ENCODE measurements around the gene MDP1. TPM values are rescaled to one million over a fixed set of nuclear protein-coding genes. Genes with fewer than 3 reads are reported as not detected.

MDP1 gene
- 16.2 and 17.7 TPM in 2 replicates for total RNA-seq

GRCh38 chr14:24215495-24216344, at the start of gene MDP1:
Gene MDP1 (minus strand): TSS chr14:24216066. CDS start chr14:24215955, 111 bp downstream.

GRCh38 chr14:24262821-24263733, 47.2 kb upstream of the MDP1 start, which contains the start of gene TGM1:
Gene TGM1 (minus strand): TSS chr14:24263177. CDS start chr14:24262352, 825 bp downstream.

GRCh38 chr14:24232645-24233537, 17.0 kb upstream of the MDP1 start, which contains the start of gene GMPR2:
Gene GMPR2 (plus strand): TSS chr14:24232929. CDS start chr14:24233254, 325 bp downstream.

GRCh38 chr14:24232121-24232644, 16.3 kb upstream of the MDP1 start, which contains the start of gene NEDD8:
Gene NEDD8 (minus strand): TSS chr14:24232367. CDS start chr14:24232267, 100 bp downstream.

GRCh38 chr14:24212924-24213865, 2.7 kb downstream of the MDP1 start, which contains the start of gene CHMP4A:
Gene CHMP4A (minus strand): TSS chr14:24213488. CDS start chr14:24213439, 49 bp downstream.

GRCh38 chr14:24195186-24196070, 20.4 kb downstream of the MDP1 start, which contains the start of gene TM9SF1:
Gene TM9SF1 (minus strand): TSS chr14:24195441. CDS start chr14:24195019, 422 bp downstream.

GRCh38 chr14:24188251-24189058, 27.4 kb downstream of the MDP1 start, which contains the start of gene IPO4:
Gene IPO4 (minus strand): TSS chr14:24188816. CDS start chr14:24188787, 29 bp downstream.

GRCh38 chr14:24171422-24172260, 44.2 kb downstream of the MDP1 start, which contains the start of gene REC8:
Gene REC8 (plus strand): TSS chr14:24172080. CDS start chr14:24172553, 473 bp downstream.

Other genes starting within 250 kb of the MDP1 start
- gene DHRS4L2, start 227.1 kb downstream of the MDP1 start, total RNA-seq = 13.9 and 16.8 TPM in 2 replicates
- under 0.01 TPM in 2 replicates for gene CARMIL3, start 164.1 kb downstream of the MDP1 start, total RNA-seq
- not detected in 2 replicates for gene CPNE6, start 144.5 kb downstream of the MDP1 start, total RNA-seq
- gene PCK2, start 121.8 kb downstream of the MDP1 start, total RNA-seq = 20.1 and 38.3 TPM in 2 replicates
- gene DCAF11, start 101.3 kb downstream of the MDP1 start, total RNA-seq = 50.9 and 53.0 TPM in 2 replicates
- 0.28 and 0.46 TPM in 2 replicates for gene NRL, start 101.1 kb downstream of the MDP1 start, total RNA-seq
- under 0.01 TPM in 1 of 2 replicates, not detected in the other for gene FITM1, start 85.4 kb downstream of the MDP1 start, total RNA-seq
- gene PSME1, start 79.9 kb downstream of the MDP1 start, total RNA-seq = 104 and 134 TPM in 2 replicates
- 17.4 and 17.8 TPM in 2 replicates for gene EMC9, start 74.5 kb downstream of the MDP1 start, total RNA-seq
- gene PSME2, start 69.5 kb downstream of the MDP1 start, total RNA-seq = 83.8 and 104 TPM in 2 replicates
- gene RNF31, start 68.6 kb downstream of the MDP1 start, total RNA-seq = 25.0 and 32.0 TPM in 2 replicates
- 65.7 and 69.2 TPM in 2 replicates for gene IRF9, start 54.8 kb downstream of the MDP1 start, total RNA-seq
- 0.85 and 1.2 TPM in 2 replicates for gene REC8, start 44.0 kb downstream of the MDP1 start, total RNA-seq
- gene IPO4, start 27.2 kb downstream of the MDP1 start, total RNA-seq = 27.4 and 27.8 TPM in 2 replicates
- 50.9 and 58.4 TPM in 2 replicates for gene TM9SF1, start 20.6 kb downstream of the MDP1 start, total RNA-seq
- 0.14 and 0.28 TPM in 2 replicates for gene TSSK4, start 10.4 kb downstream of the MDP1 start, total RNA-seq
- gene CHMP4A, start 2.6 kb downstream of the MDP1 start, total RNA-seq = 19.7 and 20.3 TPM in 2 replicates
- gene NEDD8, start 16.3 kb upstream of the MDP1 start, total RNA-seq = 226 and 239 TPM in 2 replicates
- gene GMPR2, start 16.9 kb upstream of the MDP1 start, total RNA-seq = 123 and 126 TPM in 2 replicates
- gene TINF2, start 26.6 kb upstream of the MDP1 start, total RNA-seq = 37.0 and 42.7 TPM in 2 replicates
- 0.71 and 1.6 TPM in 2 replicates for gene TGM1, start 47.1 kb upstream of the MDP1 start, total RNA-seq
- 16.6 and 20.1 TPM in 2 replicates for gene RABGGTA, start 55.5 kb upstream of the MDP1 start, total RNA-seq
- gene DHRS1, start 83.7 kb upstream of the MDP1 start, total RNA-seq = 7.2 and 10.5 TPM in 2 replicates
- gene NOP9, start 83.8 kb upstream of the MDP1 start, total RNA-seq = 14.2 and 17.1 TPM in 2 replicates
- gene CIDEB, start 91.9 kb upstream of the MDP1 start, total RNA-seq = 1.00 and 1.8 TPM in 2 replicates
- gene LTB4R2, start 94.1 kb upstream of the MDP1 start, total RNA-seq = 1.6 and 2.7 TPM in 2 replicates
- 0.71 and 1.9 TPM in 2 replicates for gene LTB4R, start 95.4 kb upstream of the MDP1 start, total RNA-seq
- 3.4 and 5.3 TPM in 2 replicates for gene ADCY4, start 119.0 kb upstream of the MDP1 start, total RNA-seq
- 2.5 and 2.8 TPM in 2 replicates for gene RIPK3, start 123.9 kb upstream of the MDP1 start, total RNA-seq
- gene NFATC4, start 152.1 kb upstream of the MDP1 start, total RNA-seq = 48.2 and 66.7 TPM in 2 replicates
- gene NYNRIN, start 182.9 kb upstream of the MDP1 start, total RNA-seq = 6.4 and 10.2 TPM in 2 replicates
- 3.3 and 3.4 TPM in 2 replicates for gene CBLN3, start 213.6 kb upstream of the MDP1 start, total RNA-seq
- 42.5 and 60.6 TPM in 2 replicates for gene KHNYN, start 213.9 kb upstream of the MDP1 start, total RNA-seq
- gene SDR39U1, start 226.7 kb upstream of the MDP1 start, total RNA-seq = 9.4 and 10.3 TPM in 2 replicates

All from smooth muscle cell of bladder (primary cell).